Pons (tissue), 1 donor: ENCODE measurements around the gene NKX3-2.

ENCODE experiments used
- DNase-seq: peaks from one replicate; pipeline ENCODE4 v3.0.0-alpha.2; 2016; ENCODE audit warnings: low spot score

NKX3-2 gene

GRCh38 chr4:13530823-13531624 lies 13.3 kb downstream of the NKX3-2 start:
- DNase-seq = no peak

GRCh38 chr4:13529128-13529919 lies 15.0 kb downstream of the NKX3-2 start:
- DNase-seq = no peak

- DNase-seq = no peak
Observed at GRCh38 chr4:13528821-13529127, 15.5 kb downstream of the NKX3-2 start.

GRCh38 chr4:13527981-13528820 lies 16.1 kb downstream of the NKX3-2 start:
- DNase-seq = no peak

GRCh38 chr4:13527192-13527980 lies 16.9 kb downstream of the NKX3-2 start:
- no peak for DNase-seq

- DNase-seq = no peak
Observed at GRCh38 chr4:13526658-13527057, 17.6 kb downstream of the NKX3-2 start.

- no peak for DNase-seq
Observed at GRCh38 chr4:13525606-13526281, 18.6 kb downstream of the NKX3-2 start.

GRCh38 chr4:13524504-13525243 lies 19.6 kb downstream of the NKX3-2 start:
- DNase-seq = no peak

GRCh38 chr4:13523591-13524503 lies 20.5 kb downstream of the NKX3-2 start:
- no peak for DNase-seq

- no peak for DNase-seq
Observed at GRCh38 chr4:13523105-13523477, 21.2 kb downstream of the NKX3-2 start.

GRCh38 chr4:13522282-13523104 lies 21.8 kb downstream of the NKX3-2 start:
- no peak for DNase-seq

- DNase-seq = no peak
Observed at GRCh38 chr4:13521047-13521446, 23.3 kb downstream of the NKX3-2 start.

GRCh38 chr4:13516315-13516860 lies 27.9 kb downstream of the NKX3-2 start:
- DNase-seq = no peak

GRCh38 chr4:13515268-13515667 lies 29.0 kb downstream of the NKX3-2 start:
- no peak for DNase-seq

GRCh38 chr4:13514722-13515121 lies 29.6 kb downstream of the NKX3-2 start:
- no peak for DNase-seq

GRCh38 chr4:13511101-13511500 lies 33.2 kb downstream of the NKX3-2 start:
- no peak for DNase-seq

GRCh38 chr4:13509442-13509841 lies 34.9 kb downstream of the NKX3-2 start:
- DNase-seq = no peak

GRCh38 chr4:13504374-13504773 lies 39.9 kb downstream of the NKX3-2 start:
- no peak for DNase-seq
